Astrocyte (in vitro differentiated cells and primary cell): Measurements from ENCODE around the gene ATN1.

Experiments used
- EZH2 ChIP-seq: IDR thresholded peaks from 2 replicates; pipeline ENCODE4 v1.6.1; 2012; ENCODE audit warnings: mild to moderate bottlenecking, low read length, inconsistent platforms; ENCODE audit not compliant: insufficient read depth
- TF ChIP-seq, protein P1 (sequence below): IDR thresholded peaks from 2 replicates; pipeline ENCODE4 v1.5.1; 2011; ENCODE audit warnings: low read depth, mild to moderate bottlenecking, inconsistent platforms, low read length, moderate library complexity; ENCODE audit not compliant: insufficient read depth

- no peak for TF ChIP-seq EZH2
- TF ChIP-seq, protein P1, sequence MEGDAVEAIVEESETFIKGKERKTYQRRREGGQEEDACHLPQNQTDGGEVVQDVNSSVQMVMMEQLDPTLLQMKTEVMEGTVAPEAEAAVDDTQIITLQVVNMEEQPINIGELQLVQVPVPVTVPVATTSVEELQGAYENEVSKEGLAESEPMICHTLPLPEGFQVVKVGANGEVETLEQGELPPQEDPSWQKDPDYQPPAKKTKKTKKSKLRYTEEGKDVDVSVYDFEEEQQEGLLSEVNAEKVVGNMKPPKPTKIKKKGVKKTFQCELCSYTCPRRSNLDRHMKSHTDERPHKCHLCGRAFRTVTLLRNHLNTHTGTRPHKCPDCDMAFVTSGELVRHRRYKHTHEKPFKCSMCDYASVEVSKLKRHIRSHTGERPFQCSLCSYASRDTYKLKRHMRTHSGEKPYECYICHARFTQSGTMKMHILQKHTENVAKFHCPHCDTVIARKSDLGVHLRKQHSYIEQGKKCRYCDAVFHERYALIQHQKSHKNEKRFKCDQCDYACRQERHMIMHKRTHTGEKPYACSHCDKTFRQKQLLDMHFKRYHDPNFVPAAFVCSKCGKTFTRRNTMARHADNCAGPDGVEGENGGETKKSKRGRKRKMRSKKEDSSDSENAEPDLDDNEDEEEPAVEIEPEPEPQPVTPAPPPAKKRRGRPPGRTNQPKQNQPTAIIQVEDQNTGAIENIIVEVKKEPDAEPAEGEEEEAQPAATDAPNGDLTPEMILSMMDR: no peak
Measured at GRCh38 chr12:6975297-6976032, 47.7 kb downstream of the ATN1 start.
